Mucosa of descending colon (tissue), 3 donors: Measurements from ENCODE around the gene MTFR1L. TPM values are rescaled to one million over a fixed set of nuclear protein-coding genes. Genes with fewer than 3 reads are reported as not detected.

Source experiments
- ATAC-seq: fragments of 200-7000 bp; cut with Tn5 transposase; one replicate; pipeline ENCODE4 v1.9.1; 2020; ENCODE audit warnings: mild to moderate bottlenecking, moderate library complexity
- DNase-seq, 3 donors: peaks; one replicate each; pipeline ENCODE4 v3.0.0-alpha.2; 2020
- H3K36me3 ChIP-seq: fragments of 200-600 bp; one replicate; pipeline ENCODE4 v1.8.0; 2021; ENCODE audit warnings: low read depth, mild to moderate bottlenecking
- H3K4me1 ChIP-seq: fragments of 200-600 bp; one replicate; pipeline ENCODE4 v1.8.0; 2021; ENCODE audit warnings: low read depth, mild to moderate bottlenecking
- H3K4me3 ChIP-seq: fragments of 200-600 bp; one replicate; pipeline ENCODE4 v1.8.0; 2021; ENCODE audit warnings: mild to moderate bottlenecking
- H3K9me3 ChIP-seq: fragments of 200-600 bp; one replicate; pipeline ENCODE4 v1.8.0; 2021; ENCODE audit warnings: mild to moderate bottlenecking
- CTCF ChIP-seq: fragments of 200-600 bp; IDR thresholded peaks from one replicate; pipeline ENCODE4 v1.8.0; 2022; ENCODE audit warnings: antibody characterized with exemption, mild to moderate bottlenecking
- intact Hi-C, 2 donors: fragments of 100-400 bp; cut with DNase I in 1 of 2; cut with micrococcal nuclease in 1 of 2; formaldehyde crosslinking; loops; one replicate each; pipeline versions ENCODE4 v1.11.0 to v1.11.1; 2022; cut with DNase I, micrococcal nuclease
- total RNA-seq, 3 donors: library from RNA; stranded (reverse); fragmentation: NEBNext Ultra II Directional in 2 of 3; extraction: Animal tissue kit (Norgen Biotek cat#: 25700) in 2 of 3; gene quantifications; one replicate each; pipeline versions ENCODE4 v1.2.1 to v1.2.4, GENCODE V29; 2021 to 2023
- donor health status: DM: no; HTN: no; CAD: no; lungs with moderate emphysema.
- donor health status: DM: no; HTN: no; CAD: no.
- donor health status: DM: no; HTN: yes; CAD: no.

The MTFR1L gene
- total RNA-seq, 3 donors from 2014 or later: 46.2 to 94.3 (median 83.0) TPM

GRCh38 chr1:25821630-25822091 lies 1.9 kb downstream of the MTFR1L start:
- Histone ChIP-seq H3K9me3 (no peaks in the 10 kb centered on the region), H3K4me3 (no peak overlapping the region), H3K36me3 (no peaks in the 10 kb centered on the region), H3K4me1 (peaks cover 30% of the 10 kb centered on the region)
- no peak for TF ChIP-seq CTCF
- DNase-seq: no peak
- intact Hi-C loops: no loop called here
- ATAC-seq: no peak

- no peak for ATAC-seq
- Histone ChIP-seq H3K9me3 (no peaks in the 10 kb centered on the region), H3K4me1 (peaks cover 12% of the 10 kb centered on the region), H3K4me3 (no peak overlapping the region), H3K36me3 (peaks cover 18% of the 10 kb centered on the region)
- intact Hi-C loops: no loop called here
- no peak for TF ChIP-seq CTCF
- no peak for DNase-seq
Measured at GRCh38 chr1:25825605-25826004, 5.9 kb downstream of the MTFR1L start.

GRCh38 chr1:25826571-25826970 lies 6.8 kb downstream of the MTFR1L start:
- DNase-seq: no peak
- peaks cover 2% of the 10 kb centered on the region for H3K4me1 ChIP-seq
- H3K36me3 ChIP-seq: peaks cover 19% of the 10 kb centered on the region
- TF ChIP-seq CTCF: no peak
- no peak for ATAC-seq
- intact Hi-C loops: no loop called here
- H3K9me3 ChIP-seq: no peaks in the 10 kb centered on the region
- no peak overlapping the region for H3K4me3 ChIP-seq

- DNase-seq (no peak), ATAC-seq (no peak)
- no peak overlapping the region for H3K4me3 ChIP-seq
- peaks cover 26% of the 10 kb centered on the region for H3K36me3 ChIP-seq
- H3K4me1 ChIP-seq: no peaks in the 10 kb centered on the region
- intact Hi-C loops: no loop called here
- no peak for TF ChIP-seq CTCF
- no peaks in the 10 kb centered on the region for H3K9me3 ChIP-seq
Measured at GRCh38 chr1:25828491-25828890, 8.7 kb downstream of the MTFR1L start.

GRCh38 chr1:25829046-25829445 lies 9.3 kb downstream of the MTFR1L start:
- H3K4me3 ChIP-seq: no peak overlapping the region
- no peaks in the 10 kb centered on the region for H3K4me1 ChIP-seq
- no peak for TF ChIP-seq CTCF
- peaks cover 26% of the 10 kb centered on the region for H3K36me3 ChIP-seq
- DNase-seq (no peak), ATAC-seq (no peak)
- no peaks in the 10 kb centered on the region for H3K9me3 ChIP-seq
- intact Hi-C loops: no loop called here
